ENCODE measurements around the gene SLC25A42. TPM values are rescaled to one million over a fixed set of nuclear protein-coding genes. Genes with fewer than 3 reads are reported as not detected.
"Not testable (repeated sequence)": the region's sequence is repeated elsewhere in the genome, so short reads cannot be mapped to it uniquely, and the experiment has no call there.

The SLC25A42 gene
- total RNA-seq, 1 experiment from 2014 or later: 8.0 TPM

DNA sequence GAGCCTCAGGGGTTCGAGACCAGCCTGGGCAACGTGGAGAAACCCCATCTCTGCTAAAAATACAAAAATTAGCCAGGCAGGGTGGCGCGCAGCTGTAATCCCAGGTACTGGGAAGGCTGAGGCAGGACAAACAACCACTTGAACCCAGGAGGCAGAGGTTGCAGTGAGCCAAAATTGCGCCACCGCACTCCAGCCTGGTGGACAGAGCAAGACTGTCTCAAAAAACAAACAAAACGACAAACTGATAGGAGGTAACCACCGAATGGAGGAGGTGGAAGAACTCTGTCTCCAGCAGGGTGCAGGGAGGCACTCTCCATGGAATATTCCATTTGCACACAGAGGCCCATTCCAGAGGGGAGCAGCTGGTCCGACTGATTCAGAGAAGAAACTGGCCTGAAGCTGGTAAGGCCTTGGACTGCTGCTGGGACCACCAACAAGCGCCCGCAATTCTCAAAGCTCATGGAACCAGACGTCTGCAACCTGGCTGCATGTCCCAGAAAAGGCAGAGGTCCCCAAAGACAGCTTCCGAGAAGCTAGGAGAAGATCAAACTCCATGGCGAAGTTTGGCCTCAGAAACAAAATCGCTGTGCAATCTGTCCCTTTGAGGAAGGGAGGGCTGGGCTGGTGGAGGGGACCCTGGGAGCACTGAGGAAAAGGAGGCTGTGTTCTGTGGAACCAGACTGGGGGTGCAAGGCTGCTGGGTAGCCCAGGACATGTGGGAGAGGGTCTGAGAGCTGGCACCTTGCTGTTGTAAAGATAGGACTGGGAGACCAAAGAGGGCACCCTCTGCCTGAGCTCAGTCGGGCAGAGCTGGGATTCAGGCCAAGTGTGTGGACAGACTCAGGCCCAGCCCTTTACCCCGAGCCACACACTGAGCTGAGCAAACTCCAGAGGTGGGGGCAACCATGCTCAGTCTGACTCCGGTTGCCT, 35.2 kb downstream of the SLC25A42 start:
- no peaks in the 10 kb centered on the region for H3K4me1 ChIP-seq
- H3K27ac ChIP-seq: no peak overlapping the region
- no peaks in the 10 kb centered on the region for H3K36me3 ChIP-seq
- no peak overlapping the region for H3K4me3 ChIP-seq
- H3K27me3 ChIP-seq: no peaks in the 10 kb centered on the region
- DNase-seq: no peak
- no peaks in the 10 kb centered on the region for H3K9me3 ChIP-seq (replicated peaks)

GRCh38 chr19:19101540-19101939, 37.7 kb downstream of the SLC25A42 start:
- Histone ChIP-seq H3K36me3 (no peaks in the 10 kb centered on the region), H3K9me3 (replicated peaks) (no peaks in the 10 kb centered on the region), H3K27me3 (no peaks in the 10 kb centered on the region), H3K27ac (no peak overlapping the region), H3K4me3 (no peak overlapping the region), H3K4me1 (peaks cover 4% of the 10 kb centered on the region; the same call in 1 of the 2 replicates)
- DNase-seq: no peak

- not testable (repeated sequence) for H3K36me3 ChIP-seq; DNase-seq; H3K9me3 ChIP-seq (replicated peaks); H3K27ac ChIP-seq; H3K4me3 ChIP-seq; H3K27me3 ChIP-seq; H3K4me1 ChIP-seq
Measured at GRCh38 chr19:19102566-19102965, 38.8 kb downstream of the SLC25A42 start.

DNA sequence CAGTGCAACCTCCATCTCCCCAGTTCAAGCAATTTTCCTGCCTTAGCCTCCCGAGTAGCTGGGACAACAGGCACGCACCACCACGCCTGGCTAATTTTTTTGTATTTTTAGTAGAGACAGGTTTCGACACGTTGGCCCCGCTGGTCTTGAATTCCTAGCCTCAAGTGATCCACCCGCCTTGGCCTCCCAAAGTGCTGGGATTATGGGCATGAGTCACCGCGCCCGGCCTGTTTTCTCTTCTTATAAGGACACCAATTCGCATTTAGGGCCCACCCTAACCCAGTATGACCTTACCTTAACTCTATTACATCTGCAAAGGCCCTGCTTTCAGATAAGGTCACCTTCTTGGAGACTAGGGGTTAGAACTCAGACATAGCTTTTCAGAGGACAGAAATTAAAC, 39.4 kb downstream of the SLC25A42 start:
- Histone ChIP-seq H3K27ac (no peak overlapping the region), H3K4me1 (peaks cover 4% of the 10 kb centered on the region; the same call in 1 of the 2 replicates), H3K36me3 (no peaks in the 10 kb centered on the region), H3K27me3 (no peaks in the 10 kb centered on the region), H3K9me3 (replicated peaks) (no peaks in the 10 kb centered on the region), H3K4me3 (no peak overlapping the region)
- no peak for DNase-seq

GRCh38 chr19:19105365-19106055, 41.7 kb downstream of the SLC25A42 start:
- no peaks in the 10 kb centered on the region for H3K27me3 ChIP-seq
- no peaks in the 10 kb centered on the region for H3K9me3 ChIP-seq (replicated peaks)
- H3K4me3 ChIP-seq: peak overlapping the region; percentile 64
- DNase-seq: peak; percentile 92 to 95
- H3K36me3 ChIP-seq: no peaks in the 10 kb centered on the region
- H3K27ac ChIP-seq: peak overlapping the region; percentile 78
- H3K4me1 ChIP-seq: peaks cover 4% of the 10 kb centered on the region; the same call in 1 of the 2 replicates

GRCh38 chr19:19106056-19106551, 42.3 kb downstream of the SLC25A42 start:
- no peaks in the 10 kb centered on the region for H3K9me3 ChIP-seq (replicated peaks)
- H3K4me3 ChIP-seq: peak overlapping the region; percentile 64
- H3K27me3 ChIP-seq: no peaks in the 10 kb centered on the region
- peak; percentile 84 to 86 for DNase-seq
- peaks cover 4% of the 10 kb centered on the region; the same call in 1 of the 2 replicates for H3K4me1 ChIP-seq
- peak overlapping the region; percentile 78 for H3K27ac ChIP-seq
- H3K36me3 ChIP-seq: no peaks in the 10 kb centered on the region

GRCh38 chr19:19106938-19107337, 43.1 kb downstream of the SLC25A42 start:
- H3K27me3 ChIP-seq; DNase-seq; H3K36me3 ChIP-seq; H3K4me1 ChIP-seq; H3K9me3 ChIP-seq (replicated peaks); H3K27ac ChIP-seq; H3K4me3 ChIP-seq: not testable (repeated sequence)

- no peak for DNase-seq
- H3K4me3 ChIP-seq: no peak overlapping the region
- no peaks in the 10 kb centered on the region for H3K27me3 ChIP-seq
- H3K4me1 ChIP-seq: peaks cover 17% of the 10 kb centered on the region
- no peaks in the 10 kb centered on the region for H3K9me3 ChIP-seq (replicated peaks)
- H3K36me3 ChIP-seq: no peaks in the 10 kb centered on the region
- no peak overlapping the region for H3K27ac ChIP-seq
Measured at GRCh38 chr19:19107654-19108053, 43.9 kb downstream of the SLC25A42 start.

GRCh38 chr19:19109601-19110000, 45.8 kb downstream of the SLC25A42 start:
- Histone ChIP-seq H3K4me3 (no peak overlapping the region), H3K27me3 (no peaks in the 10 kb centered on the region), H3K27ac (no peak overlapping the region), H3K9me3 (replicated peaks) (no peaks in the 10 kb centered on the region), H3K4me1 (peaks cover 31% of the 10 kb centered on the region), H3K36me3 (no peaks in the 10 kb centered on the region)
- DNase-seq: no peak

- DNase-seq: no peak
- H3K4me1 ChIP-seq: peaks cover 27% of the 10 kb centered on the region
- H3K9me3 ChIP-seq (replicated peaks): no peaks in the 10 kb centered on the region
- H3K27ac ChIP-seq: no peak overlapping the region
- no peaks in the 10 kb centered on the region for H3K36me3 ChIP-seq
- H3K4me3 ChIP-seq: no peak overlapping the region
- H3K27me3 ChIP-seq: no peaks in the 10 kb centered on the region
Measured at GRCh38 chr19:19110410-19111135, 46.8 kb downstream of the SLC25A42 start.

DNA sequence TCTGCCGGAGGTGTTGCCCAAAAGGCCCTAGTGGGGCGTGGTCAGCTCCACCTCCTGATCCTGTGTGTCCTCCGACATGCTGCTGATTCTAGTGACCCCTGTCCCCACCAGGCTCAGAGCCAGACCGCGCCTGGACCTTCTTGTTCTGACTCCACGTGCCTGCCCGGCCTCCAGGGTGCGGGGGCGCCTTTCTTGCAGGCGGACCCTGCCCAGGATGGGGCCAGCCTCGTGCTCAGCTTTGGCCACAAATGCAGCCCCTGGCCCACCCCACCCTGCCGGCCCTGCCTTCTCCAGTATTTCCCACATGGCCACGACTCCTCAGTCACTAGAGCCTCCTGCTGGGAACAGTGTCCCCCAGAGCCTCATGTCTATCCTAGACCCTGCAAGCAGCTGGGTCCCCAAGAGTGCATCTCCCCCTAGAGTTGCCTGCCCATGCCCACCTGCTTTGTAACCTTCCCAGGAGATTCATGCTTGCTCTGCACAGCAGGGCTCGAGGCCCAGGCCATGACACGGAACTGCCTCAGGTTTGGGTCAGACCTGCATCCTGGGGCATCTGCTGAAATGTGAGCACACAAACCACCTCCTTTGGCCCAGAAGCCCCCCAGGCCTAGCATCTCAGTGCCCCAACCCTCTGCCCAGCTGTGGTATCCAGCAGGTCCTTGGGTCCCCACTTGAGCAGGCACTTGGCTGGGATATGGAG, 47.5 kb downstream of the SLC25A42 start:
- Histone ChIP-seq H3K9me3 (replicated peaks) (no peaks in the 10 kb centered on the region), H3K4me1 (peaks cover 27% of the 10 kb centered on the region), H3K4me3 (no peak overlapping the region), H3K27ac (no peak overlapping the region), H3K27me3 (no peaks in the 10 kb centered on the region), H3K36me3 (no peaks in the 10 kb centered on the region)
- no peak for DNase-seq

DNA sequence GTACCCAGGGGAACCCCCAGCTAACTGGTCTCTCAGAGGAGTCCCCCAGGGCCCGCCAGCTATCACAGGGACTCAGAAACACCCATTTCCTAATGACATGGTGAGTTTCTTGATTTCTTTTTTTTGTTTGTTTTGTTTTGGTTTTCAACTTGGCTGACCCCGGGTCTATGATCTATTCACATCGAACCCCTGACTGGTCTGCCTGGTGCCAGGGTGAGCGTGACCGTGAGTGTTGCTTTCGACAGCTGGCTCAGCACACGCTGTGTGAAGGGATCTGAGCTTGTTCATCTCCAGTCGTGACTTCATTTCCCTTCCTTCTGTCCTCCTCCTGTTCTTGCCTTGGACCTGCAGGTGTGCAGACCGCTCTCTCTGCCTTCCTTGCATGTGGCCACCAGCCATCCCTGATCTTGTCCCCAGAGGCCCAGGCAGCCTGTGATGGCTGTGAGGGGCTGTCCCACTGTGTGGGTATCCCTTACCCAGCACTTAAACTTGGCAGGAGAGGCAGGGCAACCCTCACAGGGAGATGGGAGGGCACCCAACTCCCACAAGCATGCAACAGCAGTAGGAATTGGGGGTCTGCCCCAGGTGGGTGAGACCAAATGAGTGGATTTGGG, 48.3 kb downstream of the SLC25A42 start:
- peaks cover 27% of the 10 kb centered on the region for H3K4me1 ChIP-seq
- H3K4me3 ChIP-seq: no peak overlapping the region
- H3K27ac ChIP-seq: no peak overlapping the region; the same call in 1 of the 2 replicates
- DNase-seq: no peak
- no peaks in the 10 kb centered on the region for H3K27me3 ChIP-seq
- H3K36me3 ChIP-seq: no peaks in the 10 kb centered on the region
- no peaks in the 10 kb centered on the region for H3K9me3 ChIP-seq (replicated peaks)

DNA sequence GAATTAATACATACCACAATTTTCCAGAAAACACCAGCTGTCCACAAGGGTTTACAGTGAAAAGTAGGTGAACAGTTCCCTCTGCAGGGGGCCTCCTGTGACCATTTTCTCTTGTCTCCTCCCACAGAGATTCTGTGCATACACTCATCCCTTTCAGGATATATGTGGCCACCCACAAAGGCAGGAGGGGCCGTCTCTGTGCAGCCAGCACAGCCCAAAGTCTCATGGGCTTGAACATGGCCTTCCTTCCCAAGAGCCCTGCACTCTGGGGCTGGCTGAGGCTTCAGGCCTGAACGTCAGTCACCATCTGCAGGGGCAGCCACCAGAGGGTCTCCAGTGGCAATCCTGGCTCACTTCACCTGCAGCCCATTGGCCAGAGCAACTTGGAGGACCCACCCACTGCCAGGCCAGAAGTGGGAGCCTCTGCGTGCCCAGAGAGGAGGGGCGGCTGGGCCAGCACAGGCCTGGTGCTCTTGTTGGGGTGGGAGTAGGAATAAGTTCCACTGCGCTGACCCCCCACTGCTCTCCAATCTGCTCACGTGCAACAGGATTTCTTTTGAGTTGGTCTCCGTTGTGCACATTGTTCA, 49.3 kb downstream of the SLC25A42 start:
- Histone ChIP-seq H3K4me1 (peaks cover 27% of the 10 kb centered on the region), H3K4me3 (no peak overlapping the region), H3K27ac (peak overlapping the region; percentile 61), H3K9me3 (replicated peaks) (no peaks in the 10 kb centered on the region), H3K36me3 (no peaks in the 10 kb centered on the region), H3K27me3 (no peaks in the 10 kb centered on the region)
- peak; percentile 83 to 88 for DNase-seq
